DMS 273 (cell line): ENCODE data around the gene USP16.

Experiments used
- DNase-seq: peaks from one replicate; lab custom pipeline; 2025; ENCODE audit not compliant: unreplicated experiment; lab: John Stamatoyannopoulos, UW

The USP16 gene

GRCh38 chr21:29082046-29082815, 57.8 kb downstream of the USP16 start:
- no peak for DNase-seq

- no peak for DNase-seq
Measured at GRCh38 chr21:29083306-29083705, 58.8 kb downstream of the USP16 start.

GRCh38 chr21:29084372-29084771, 59.9 kb downstream of the USP16 start:
- no peak for DNase-seq

- DNase-seq: no peak
Measured at GRCh38 chr21:29085106-29085752, 60.8 kb downstream of the USP16 start.

GRCh38 chr21:29091033-29091432, 66.6 kb downstream of the USP16 start:
- no peak for DNase-seq

- DNase-seq: no peak
Measured at GRCh38 chr21:29092102-29092959, 67.9 kb downstream of the USP16 start.

- no peak for DNase-seq
Measured at GRCh38 chr21:29096218-29097015, 71.9 kb downstream of the USP16 start.

- no peak for DNase-seq
Measured at GRCh38 chr21:29098156-29098555, 73.7 kb downstream of the USP16 start.

GRCh38 chr21:29102791-29103257, 78.4 kb downstream of the USP16 start:
- DNase-seq: no peak
